ENCODE measurements around the gene SERPINA3.

- TF ChIP-seq CTCF (optimal IDR thresholded peaks at IDR 0.05 in 1 of 3, IDR thresholded peaks at IDR 0.05 in 1 of 3, conservative IDR thresholded peaks at IDR 0.05 in 1 of 3; ENCODE audit: extremely low read depth in 1 of 3, insufficient read depth in 2 of 3, low read length in 3 of 3) (no peak), EZH2 (IDR thresholded peaks at IDR 0.05; ENCODE audit: low read length) (no peak)
These were observed 20.1 kb downstream of the SERPINA3 start for GRCh38 chr14:94632305-94632590.
